Natural killer cell (primary cell): Measurements from ENCODE around the gene ATXN2. TPM values are rescaled to one million over a fixed set of nuclear protein-coding genes. Genes with fewer than 3 reads are reported as not detected.

Experiments used
- ATAC-seq, 3 donors: fragments of 150-1000 bp in 2 of 3; fragments of 200-7000 bp in 1 of 3; cut with Tn5 transposase; 1 replicate in 1 of 3; 2 replicates in 2 of 3; pipeline ENCODE4 v1.10.0; 2021; ENCODE audit warnings: mild to moderate bottlenecking in 2 of 3, moderate library complexity in 2 of 3
- DNase-seq, 2 donors: peaks; one replicate each; pipeline versions ENCODE4 v3.0.0 to v3.0.0-alpha.2; 2013 to 2021; ENCODE audit warnings: mixed read lengths in 1 of 2
- H3K27ac ChIP-seq: one replicate; pipeline ENCODE4 v1.5.1; 2013; ENCODE audit warnings: mild to moderate bottlenecking, low read length
- H3K27me3 ChIP-seq: one replicate; pipeline ENCODE4 v1.6.1; 2013; ENCODE audit warnings: low read length; ENCODE audit not compliant: control insufficient read depth, insufficient read depth
- H3K36me3 ChIP-seq: one replicate; pipeline ENCODE4 v1.6.1; 2013; ENCODE audit warnings: low read length; ENCODE audit not compliant: control insufficient read depth, insufficient read depth
- H3K4me1 ChIP-seq: one replicate; pipeline ENCODE4 v1.6.1; 2013; ENCODE audit warnings: low read length; ENCODE audit not compliant: control insufficient read depth, insufficient read depth
- H3K4me3 ChIP-seq: one replicate; pipeline ENCODE4 v1.5.1; 2013; ENCODE audit warnings: low read length
- H3K9me3 ChIP-seq: one replicate; pipeline ENCODE4 v1.6.1; 2013; ENCODE audit warnings: low read length; ENCODE audit not compliant: control insufficient read depth, insufficient read depth
- H3K27ac Mint-ChIP-seq, 2 donors: one replicate each; pipeline ENCODE4 v1.8.0; 2022; ENCODE audit warnings: mild to moderate bottlenecking in 2 of 2, mixed read lengths in 2 of 2, moderate library complexity in 1 of 2
- H3K27me3 Mint-ChIP-seq, 2 donors: one replicate each; pipeline ENCODE4 v1.8.0; 2022; ENCODE audit warnings: low read depth in 2 of 2, mixed read lengths in 2 of 2
- H3K36me3 Mint-ChIP-seq: one replicate; pipeline ENCODE4 v1.8.0; 2022; ENCODE audit warnings: mixed read lengths
- H3K4me1 Mint-ChIP-seq, 2 donors: one replicate each; pipeline ENCODE4 v1.8.0; 2022; ENCODE audit warnings: mixed read lengths in 2 of 2
- H3K4me3 Mint-ChIP-seq: one replicate; pipeline ENCODE4 v1.8.0; 2022; ENCODE audit warnings: mild to moderate bottlenecking, moderate library complexity, mixed read lengths
- H3K9me3 Mint-ChIP-seq, 2 donors: one replicate each; pipeline ENCODE4 v1.8.0; 2022; ENCODE audit warnings: mixed read lengths in 2 of 2
- CTCF ChIP-seq: fragments of 200-600 bp; IDR thresholded peaks from one replicate; pipeline ENCODE4 v1.8.0; 2022; ENCODE audit warnings: antibody characterized with exemption
- WGBS: methylation state at CpG from one replicate; pipeline ENCODE4 v1.1.7; 2013; ENCODE audit warnings: missing lambda C conversion rate; ENCODE audit not compliant: insufficient coverage; 5-methylcytosine and 5-hydroxymethylcytosine counted together
- intact Hi-C: fragments of 100-400 bp; cut with micrococcal nuclease; formaldehyde crosslinking; loops from one replicate; pipeline ENCODE4 v1.14.2; 2022
- total RNA-seq, 4 donors: library from RNA; stranded (reverse); fragments of 120-200 nt in 1 of 4; gene quantifications; one replicate each; pipeline versions ENCODE4 v1.2.3 to v1.2.4, GENCODE V29; 2013 to 2022

ATXN2 gene
- total RNA-seq, 3 donors from 2014 or later (not counting 1 experiment from before 2014, with no cell fraction given) = 44.9 to 56.5 (median 51.5) TPM

- Histone ChIP-seq H3K9me3 (no peaks in the 10 kb centered on the region), H3K27ac (no peak overlapping the region), H3K4me3 (no peak overlapping the region), H3K4me1 (peaks cover 23% of the 10 kb centered on the region), H3K27me3 (no peaks in the 10 kb centered on the region), H3K36me3 (peaks cover 51% of the 10 kb centered on the region)
- Mint-ChIP-seq H3K9me3 (no peaks in the 10 kb centered on the region), H3K27ac (peak overlapping the region; percentile 49 to 77), H3K36me3 (peaks cover 7% of the 10 kb centered on the region), H3K27me3 (no peaks in the 10 kb centered on the region), H3K4me1 (peaks cover 49 to 52% of the 10 kb centered on the region in 2 donors), H3K4me3 (no peak overlapping the region)
- no peak for TF ChIP-seq CTCF
- WGBS = 97% methylated on average over 25 of the region's 25 CpGs
- DNase-seq (peak in 1 of 2 donors; percentile 9), ATAC-seq (no peak)
- intact Hi-C loops = loop anchor here (5.0 kb wide), 1 partner anchor 74 kb away; no protein-coding TSS in a partner anchor
These were observed 145.8 kb downstream of the ATXN2 start for GRCh38 chr12:111453071-111453989.

DNA sequence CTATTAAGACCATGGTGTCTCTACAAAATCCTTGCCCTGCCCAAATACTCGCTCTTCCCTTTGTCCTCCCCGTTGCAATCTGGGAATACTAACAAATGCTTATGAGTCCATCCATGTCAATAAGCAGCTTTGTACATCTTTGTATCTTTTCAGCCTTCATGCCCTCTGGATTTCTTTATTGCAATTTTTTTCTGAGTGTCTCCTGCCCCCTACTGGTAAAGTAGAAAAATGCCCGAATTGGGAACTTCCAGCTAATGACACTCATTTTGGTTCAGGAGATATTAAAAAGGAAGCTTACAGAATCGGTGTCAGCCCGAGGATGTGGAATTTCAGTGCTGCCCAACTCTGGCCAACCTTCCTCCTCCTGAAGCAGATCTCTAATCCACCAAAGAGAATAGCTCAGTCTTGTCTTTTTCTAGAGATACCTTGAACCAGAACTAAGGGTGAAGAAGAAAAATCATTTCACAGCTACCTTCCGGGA is 147.4 kb downstream of the ATXN2 start:
- no peaks in the 10 kb centered on the region for H3K9me3 Mint-ChIP-seq
- TF ChIP-seq CTCF = peak; percentile 88
- H3K4me3 Mint-ChIP-seq = peak overlapping the region; percentile 25
- Histone ChIP-seq H3K27ac (no peak overlapping the region), H3K4me3 (no peak overlapping the region), H3K36me3 (peaks cover 61% of the 10 kb centered on the region), H3K9me3 (no peaks in the 10 kb centered on the region), H3K27me3 (no peaks in the 10 kb centered on the region), H3K4me1 (peaks cover 28% of the 10 kb centered on the region)
- intact Hi-C loops = loop anchor here (1.0 to 5.0 kb wide), 4 partner anchors 26 to 76 kb away; no protein-coding TSS in a partner anchor
- H3K4me1 Mint-ChIP-seq = peaks cover 56 to 58% of the 10 kb centered on the region in 2 donors
- peak; percentile 63 to 78 (median 72) for ATAC-seq
- H3K27me3 Mint-ChIP-seq = no peaks in the 10 kb centered on the region
- H3K27ac Mint-ChIP-seq = peak overlapping the region; percentile 44 to 70
- 20% methylated on average over 5 of the region's 6 CpGs for WGBS
- DNase-seq = peak in 1 of 2 donors; percentile 81
- H3K36me3 Mint-ChIP-seq = peaks cover 7% of the 10 kb centered on the region

GRCh38 chr12:111451232-111451631 is 147.9 kb downstream of the ATXN2 start:
- Histone ChIP-seq H3K27ac (no peak overlapping the region), H3K4me3 (no peak overlapping the region), H3K36me3 (peaks cover 62% of the 10 kb centered on the region), H3K9me3 (no peaks in the 10 kb centered on the region), H3K27me3 (no peaks in the 10 kb centered on the region), H3K4me1 (peaks cover 33% of the 10 kb centered on the region)
- Mint-ChIP-seq H3K4me3 (no peak overlapping the region), H3K27ac (peak overlapping the region; percentile 44 to 70), H3K4me1 (peaks cover 59 to 62% of the 10 kb centered on the region in 2 donors), H3K9me3 (no peaks in the 10 kb centered on the region), H3K36me3 (peaks cover 7% of the 10 kb centered on the region), H3K27me3 (no peaks in the 10 kb centered on the region)
- peak in 1 of 2 donors; percentile 36 for DNase-seq
- intact Hi-C loops = loop anchor here (1.0 to 5.0 kb wide), 4 partner anchors 26 to 76 kb away; no protein-coding TSS in a partner anchor
- ATAC-seq = peak; percentile 44 to 63 (median 45)
- no CpG with 5 or more reads among the region's 1 CpG for WGBS
- TF ChIP-seq CTCF = no peak
